Endothelial cell of umbilical vein (primary cell): Measurements from ENCODE around the gene SLC8A1. TPM values are rescaled to one million over a fixed set of nuclear protein-coding genes. Genes with fewer than 3 reads are reported as not detected.

Experiments
- BruUV-seq: library from RNA; stranded (reverse); fragments of 400-500 nt; replicated peaks from 2 replicates; lab custom pipeline; 2021; lab: Mats Ljungman, UMichigan
- CTCF ChIA-PET: fragments of 300-600, 350-600 bp; sonication (Branson Sonifier 250); formaldehyde crosslinking; loops from one replicate; lab custom pipeline; 2021; ENCODE audit warnings: antibody characterized with exemption, inconsistent platforms; lab: Charles Lee
- POLR2A ChIA-PET: fragments of 300-600, 350-600 bp; sonication (Branson Sonifier 250); formaldehyde crosslinking; loops from one replicate; lab custom pipeline; 2021; ENCODE audit warnings: antibody characterized with exemption, inconsistent platforms; lab: Charles Lee
- DNase-seq: peaks from one replicate; pipeline ENCODE4 v3.0.0-alpha.2; 2011; ENCODE audit warnings: low read depth, low spot score
- FAIRE-seq: peaks from 2 replicates; lab custom pipeline; 2011; peaks lifted over from hg19 to GRCh38; lab: Jason Lieb, UNC
- H2AFZ ChIP-seq: 2 replicates; pipeline ENCODE4 v1.6.0; 2012; ENCODE audit warnings: low read depth, low read length, control low read depth, inconsistent platforms
- H3K27ac ChIP-seq: 2 replicates; pipeline ENCODE4 v1.5.1; 2011; ENCODE audit warnings: low read depth, mild to moderate bottlenecking, control low read depth, low read length, moderate library complexity; ENCODE audit not compliant: insufficient read depth
- H3K27me3 ChIP-seq, 2 experiments: 2 replicates each; pipeline versions ENCODE4 v1.6.0 to v1.6.1; 2011; ENCODE audit warnings: low read length in 2 of 2, mixed read lengths in 1 of 2; ENCODE audit not compliant: control insufficient read depth in 2 of 2, insufficient read depth in 2 of 2
- H3K36me3 ChIP-seq, 2 experiments: 2 replicates in 1 of 2; 3 replicates in 1 of 2; pipeline ENCODE4 v1.5.1; 2011; ENCODE audit warnings: low read length in 2 of 2, mild to moderate bottlenecking in 1 of 2, moderate library complexity in 1 of 2; ENCODE audit not compliant: control insufficient read depth in 2 of 2, insufficient read depth in 2 of 2; ENCODE audit errors: extremely low read depth in 1 of 2
- H3K4me1 ChIP-seq: 3 replicates; pipeline ENCODE4 v1.5.1; 2011; ENCODE audit warnings: mild to moderate bottlenecking, low read length; ENCODE audit not compliant: control insufficient read depth, insufficient read depth; ENCODE audit errors: extremely low read depth
- H3K4me2 ChIP-seq: 2 replicates; pipeline ENCODE4 v1.6.1; 2011; ENCODE audit warnings: low read length, control low read depth, mixed read lengths; ENCODE audit not compliant: insufficient read depth
- H3K4me3 ChIP-seq, 3 experiments: fragments of 200-600 bp in 1 of 3; sonication (generic), shearing (Covaris generic) in 1 of 3; replicated peaks in 1 of 3; 2 replicates each; pipeline ENCODE4 v1.5.1; 2011 to 2016; ENCODE audit warnings: control low read depth in 3 of 3, low read length in 3 of 3, mild to moderate bottlenecking in 2 of 3, inconsistent platforms in 1 of 3, low read depth in 1 of 3, moderate library complexity in 1 of 3; ENCODE audit not compliant: insufficient read depth in 1 of 3
- H3K79me2 ChIP-seq: 2 replicates; pipeline ENCODE4 v1.6.0; 2012; ENCODE audit warnings: low read length, inconsistent platforms; ENCODE audit not compliant: control insufficient read depth, insufficient read depth
- H3K9ac ChIP-seq: replicated peaks from 2 replicates; pipeline ENCODE3; 2011; ENCODE audit warnings: low read length, control low read depth; ENCODE audit not compliant: insufficient read depth; ENCODE audit errors: extremely low read depth
- H3K9me1 ChIP-seq: replicated peaks from 3 replicates; pipeline ENCODE4 v1.6.0; 2011; ENCODE audit warnings: mild to moderate bottlenecking, low read length; ENCODE audit not compliant: control insufficient read depth, insufficient read depth; ENCODE audit errors: extremely low read depth
- H3K9me3 ChIP-seq: replicated peaks from 2 replicates; pipeline ENCODE4 v1.5.1; 2012; ENCODE audit warnings: low read length, inconsistent platforms; ENCODE audit not compliant: control insufficient read depth, insufficient read depth
- H4K20me1 ChIP-seq: replicated peaks from 2 replicates; pipeline ENCODE3; 2011; ENCODE audit warnings: mild to moderate bottlenecking, low read length; ENCODE audit not compliant: control insufficient read depth, insufficient read depth; ENCODE audit errors: extremely low read depth
- EZH2 ChIP-seq: IDR thresholded peaks from 2 replicates; pipeline ENCODE4 v1.6.1; 2012; ENCODE audit warnings: borderline replicate concordance, low read depth, mild to moderate bottlenecking, moderate library complexity, low read length, inconsistent platforms; ENCODE audit not compliant: severe bottlenecking
- FOS ChIP-seq: IDR thresholded peaks from 2 replicates; pipeline ENCODE4 v1.6.1; 2011; ENCODE audit warnings: mild to moderate bottlenecking, low read length, moderate library complexity, borderline replicate concordance; ENCODE audit not compliant: insufficient read depth
- GATA2 ChIP-seq: IDR thresholded peaks from 2 replicates; pipeline ENCODE4 v1.7.0; 2011; ENCODE audit warnings: low read depth, mild to moderate bottlenecking, moderate library complexity, mixed read lengths, low read length; ENCODE audit not compliant: insufficient read length, insufficient read depth
- JUN ChIP-seq: IDR thresholded peaks from 2 replicates; pipeline ENCODE4 v1.6.1; 2011; ENCODE audit warnings: borderline replicate concordance, low read depth; ENCODE audit not compliant: insufficient read length, insufficient read depth
- MAX ChIP-seq: IDR thresholded peaks from 2 replicates; pipeline ENCODE4 v1.6.1; 2011; ENCODE audit not compliant: insufficient read depth, insufficient read length
- MYC ChIP-seq: IDR thresholded peaks from one replicate; pipeline ENCODE4 v1.6.1; 2011; ENCODE audit warnings: mild to moderate bottlenecking, low read depth, low read length
- POLR2A ChIP-seq: IDR thresholded peaks from 2 replicates; pipeline ENCODE4 v1.6.1; 2012; ENCODE audit warnings: low read depth, mild to moderate bottlenecking, control low read depth, low read length
- POLR2AphosphoS5 ChIP-seq: IDR thresholded peaks from 2 replicates; pipeline ENCODE4 v1.6.1; 2012; ENCODE audit warnings: low read depth, mild to moderate bottlenecking, control low read depth, low read length, moderate library complexity; ENCODE audit not compliant: insufficient read depth
- dilution Hi-C: fragments of 300-500 bp; cut with MboI; formaldehyde crosslinking; loops from one replicate; pipeline ENCODE4 v1.15.0; 2019; ENCODE audit warnings: low sequenced_read_pairs; ENCODE audit not compliant: extremely low pct_ligation_motif_present
- intact Hi-C: fragments of 100-400 bp; cut with micrococcal nuclease; formaldehyde crosslinking; loops from one replicate; pipeline ENCODE4 v1.10.0; 2022
- polyA plus RNA-seq, 4 experiments: library from polyadenylated mRNA; depleted of rRNA in 3 of 4; stranded (reverse) in 3 of 4; unstranded in 1 of 4; fragments of >200 nt; gene quantifications; 2 replicates each; pipeline versions ENCODE4 v1.2.1 to v1.2.3, GENCODE V29; 2011 to 2012; ENCODE audit warnings: missing spikeins in 1 of 4
- total RNA-seq: library from RNA; stranded (reverse); gene quantifications from 2 replicates; pipeline ENCODE4 v1.2.3, GENCODE V29; 2021
- TF ChIP-seq, protein P1 (sequence below), 2 donors: IDR thresholded peaks; 1 replicate in 1 of 2; 2 replicates in 1 of 2; pipeline ENCODE4 v1.5.1; 2011; ENCODE audit warnings: low read length in 2 of 2, mild to moderate bottlenecking in 2 of 2, moderate library complexity in 2 of 2, control low read depth in 1 of 2, inconsistent platforms in 1 of 2, low read depth in 1 of 2; ENCODE audit not compliant: insufficient read depth in 1 of 2; ENCODE audit errors: extremely low read depth in 1 of 2

The SLC8A1 gene
- total and polyA plus RNA-seq, 2 donors (not counting 3 experiments of a cell fraction or from before 2014, with no cell fraction given) = 0.19 to 1.8 TPM

DNA sequence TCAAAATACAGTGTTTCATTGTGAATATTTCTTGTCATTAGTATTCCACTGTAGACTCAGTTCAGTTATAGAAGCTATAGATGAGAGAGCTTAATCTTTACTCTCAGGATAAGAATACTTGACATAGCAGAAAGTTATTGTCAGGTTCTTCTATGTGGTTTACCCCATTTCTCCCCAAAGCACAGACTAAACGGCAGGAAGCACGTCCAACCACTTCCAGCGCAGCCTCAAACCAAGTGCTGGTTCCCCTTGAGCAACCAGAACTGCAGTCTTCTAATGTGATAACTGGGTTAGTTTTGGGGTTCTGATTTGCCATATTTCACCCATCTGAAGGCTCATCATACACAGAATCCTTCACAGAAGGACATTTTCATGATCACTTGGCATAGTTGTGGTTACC is 324.7 kb downstream of the SLC8A1 start:
- DNase-seq = no peak
- no peak overlapping the region for H3K4me3 ChIP-seq
- no peak overlapping the region for H2AFZ ChIP-seq
- no peaks in the 10 kb centered on the region for H3K9me3 ChIP-seq
- H3K4me2 ChIP-seq = no peak overlapping the region
- CTCF ChIA-PET = no interaction called here
- H3K36me3 ChIP-seq = no peaks in the 10 kb centered on the region
- POLR2A ChIA-PET = no interaction called here
- TF ChIP-seq, protein P1, sequence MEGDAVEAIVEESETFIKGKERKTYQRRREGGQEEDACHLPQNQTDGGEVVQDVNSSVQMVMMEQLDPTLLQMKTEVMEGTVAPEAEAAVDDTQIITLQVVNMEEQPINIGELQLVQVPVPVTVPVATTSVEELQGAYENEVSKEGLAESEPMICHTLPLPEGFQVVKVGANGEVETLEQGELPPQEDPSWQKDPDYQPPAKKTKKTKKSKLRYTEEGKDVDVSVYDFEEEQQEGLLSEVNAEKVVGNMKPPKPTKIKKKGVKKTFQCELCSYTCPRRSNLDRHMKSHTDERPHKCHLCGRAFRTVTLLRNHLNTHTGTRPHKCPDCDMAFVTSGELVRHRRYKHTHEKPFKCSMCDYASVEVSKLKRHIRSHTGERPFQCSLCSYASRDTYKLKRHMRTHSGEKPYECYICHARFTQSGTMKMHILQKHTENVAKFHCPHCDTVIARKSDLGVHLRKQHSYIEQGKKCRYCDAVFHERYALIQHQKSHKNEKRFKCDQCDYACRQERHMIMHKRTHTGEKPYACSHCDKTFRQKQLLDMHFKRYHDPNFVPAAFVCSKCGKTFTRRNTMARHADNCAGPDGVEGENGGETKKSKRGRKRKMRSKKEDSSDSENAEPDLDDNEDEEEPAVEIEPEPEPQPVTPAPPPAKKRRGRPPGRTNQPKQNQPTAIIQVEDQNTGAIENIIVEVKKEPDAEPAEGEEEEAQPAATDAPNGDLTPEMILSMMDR (IDR thresholded peaks at IDR 0.05; ENCODE audit: extremely low read depth in 1 of 2, insufficient read depth in 1 of 2, low read depth in 1 of 2, low read length in 2 of 2) = no peak
- TF ChIP-seq MYC (no peak), EZH2 (no peak), FOS (no peak), GATA2 (no peak), JUN (no peak), MAX (no peak), POLR2A (no peak), POLR2AphosphoS5 (no peak)
- no peaks in the 10 kb centered on the region for H3K27me3 ChIP-seq
- dilution Hi-C loops (no loop called here), intact Hi-C loops (no loop called here)
- no TSS peak for BruUV-seq
- no peak overlapping the region for H3K27ac ChIP-seq
- H3K9me1 ChIP-seq = no peaks in the 10 kb centered on the region
- no peaks in the 10 kb centered on the region for H4K20me1 ChIP-seq
- no peak overlapping the region for H3K9ac ChIP-seq
- H3K4me1 ChIP-seq = no peaks in the 10 kb centered on the region
- no peaks in the 10 kb centered on the region for H3K79me2 ChIP-seq
- no peak for FAIRE-seq
